Fibroblast of peridontal ligament (primary cell): ENCODE results near the gene ACOXL.
"Not testable (repeated sequence)": the region's sequence is repeated elsewhere in the genome, so short reads cannot be mapped to it uniquely, and the experiment has no call there.

Source experiments
- DNase-seq: peaks from one replicate; pipeline ENCODE4 v3.0.0-alpha.2; 2010; ENCODE audit errors: extremely low read depth

The ACOXL gene

GRCh38 chr2:111061191-111061590 is 328.8 kb downstream of the ACOXL start:
- DNase-seq, result no peak

DNA sequence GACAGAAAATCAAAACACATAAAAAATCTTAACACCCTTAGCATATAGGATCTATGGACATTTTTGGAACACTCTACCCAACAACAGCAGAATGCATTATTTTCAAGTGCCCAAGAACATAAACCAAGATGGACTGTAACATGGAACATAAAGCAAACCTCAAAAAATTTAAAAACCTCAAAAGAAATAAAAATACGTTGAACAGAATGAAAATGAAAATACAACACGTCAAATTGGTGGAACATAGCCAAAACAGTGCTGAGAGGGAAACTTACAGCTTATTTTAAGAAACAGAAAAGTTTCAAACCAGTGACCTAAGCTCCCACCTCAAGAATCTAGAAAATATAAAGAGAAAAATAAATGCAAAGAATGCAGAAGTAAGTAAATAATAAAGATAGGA is 330.0 kb downstream of the ACOXL start:
- DNase-seq, result no peak

DNA sequence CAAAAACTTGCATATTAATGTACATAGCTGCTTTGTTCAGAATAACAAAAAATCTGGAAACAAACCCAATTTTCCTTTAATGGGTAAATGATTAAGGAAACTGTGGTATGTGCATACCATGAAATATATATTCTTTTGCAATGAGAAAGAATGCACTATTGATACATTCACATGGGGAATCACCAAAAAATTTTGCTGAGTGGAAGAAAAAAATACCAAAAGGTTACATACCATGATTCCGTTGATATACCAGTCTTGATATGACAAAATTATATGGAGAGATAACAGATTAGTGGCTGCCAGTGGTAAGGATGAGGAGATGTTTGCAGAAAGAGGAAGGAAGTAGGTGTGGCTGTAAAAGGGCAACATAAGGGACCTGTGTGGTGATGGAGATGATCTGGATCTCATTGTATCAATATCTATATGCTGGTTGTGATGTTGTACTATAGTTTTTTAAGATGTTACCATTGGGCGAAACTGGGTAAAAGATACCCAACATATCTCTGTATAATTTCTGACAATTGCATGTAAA is 333.8 kb downstream of the ACOXL start:
- no peak for DNase-seq

DNA sequence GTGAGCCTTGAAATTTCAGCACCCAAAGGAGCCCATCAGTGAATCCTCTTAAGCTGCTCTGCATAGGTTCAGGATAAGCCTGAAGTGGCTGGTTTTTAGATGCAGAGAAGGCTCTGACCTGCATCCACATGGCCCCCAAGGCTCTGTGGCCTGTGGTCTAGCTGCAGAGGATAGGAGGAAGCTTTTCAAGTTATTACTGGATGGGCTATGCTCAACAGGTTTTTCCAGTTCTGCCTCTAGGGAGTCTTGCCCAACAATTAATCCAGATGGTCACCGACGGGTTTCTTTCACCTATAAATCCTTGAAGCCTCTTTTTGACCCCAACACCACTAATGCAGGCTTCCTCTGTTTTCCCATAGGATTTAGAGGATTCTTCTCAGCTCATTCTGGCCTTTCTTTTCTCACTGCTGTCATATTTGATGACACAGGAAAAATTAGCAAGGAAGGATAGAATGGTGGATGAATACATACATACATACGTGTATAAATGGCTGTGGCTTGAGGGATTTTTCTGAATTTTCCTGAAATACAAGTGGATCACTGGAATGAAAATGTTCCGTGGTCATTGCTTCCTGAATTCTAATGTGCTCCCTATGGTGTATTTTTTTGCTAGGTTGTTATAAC is 336.2 kb downstream of the ACOXL start:
- no peak for DNase-seq

GRCh38 chr2:111069722-111070121 is 337.3 kb downstream of the ACOXL start:
- DNase-seq, result no peak

DNA sequence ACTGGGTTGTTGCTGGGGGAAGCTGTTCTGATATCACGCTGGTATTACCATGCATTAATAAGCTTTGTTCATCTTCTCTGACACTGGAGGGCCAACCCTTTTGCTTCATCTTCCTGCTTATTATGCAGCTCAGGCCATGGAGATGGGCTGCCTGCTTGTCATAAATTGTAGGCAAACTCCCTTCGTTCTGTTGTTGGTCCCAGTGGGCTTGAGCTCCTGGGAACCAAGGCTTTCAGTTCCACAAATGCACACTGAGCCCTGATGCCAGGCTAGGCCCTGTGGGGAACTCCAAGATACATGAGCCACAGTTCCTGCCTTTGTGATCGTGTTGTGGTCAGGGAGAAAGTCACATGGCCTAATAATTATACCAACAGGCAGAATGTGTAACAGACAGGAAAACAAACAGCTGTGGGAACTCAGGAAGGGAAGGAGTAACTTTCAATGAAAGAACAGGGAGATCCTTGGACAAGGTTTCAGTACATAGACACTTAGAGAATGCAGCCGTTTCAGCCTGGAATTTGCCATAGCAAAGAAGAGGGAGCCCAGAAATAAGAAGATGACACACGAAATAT is 339.3 kb downstream of the ACOXL start:
- peak; percentile 55 for DNase-seq

GRCh38 chr2:111072220-111072871 is 340.0 kb downstream of the ACOXL start:
- peak; percentile 84 for DNase-seq

DNA sequence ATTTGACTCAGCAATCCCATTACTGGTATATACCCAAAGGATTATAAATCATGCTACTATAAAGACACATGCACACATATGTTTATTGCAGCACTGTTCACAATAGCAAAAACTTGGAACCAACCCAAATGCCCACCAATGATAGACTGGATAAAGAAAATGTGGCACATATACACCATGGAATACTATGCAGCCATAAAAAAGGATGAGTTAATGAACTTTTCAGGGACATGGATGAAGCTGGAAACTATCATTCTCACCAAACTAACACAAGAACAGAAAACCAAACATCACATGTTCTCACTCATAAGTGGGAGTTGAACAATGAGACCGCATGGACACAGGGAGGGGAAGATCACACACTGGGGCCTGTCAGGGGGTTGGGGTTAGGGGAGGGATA is 350.3 kb downstream of the ACOXL start:
- not testable (repeated sequence) for DNase-seq

GRCh38 chr2:111091811-111092211 is 359.4 kb downstream of the ACOXL start:
- DNase-seq, result no peak

GRCh38 chr2:111094691-111095090 is 362.3 kb downstream of the ACOXL start:
- DNase-seq, result no peak

- DNase-seq, result no peak
Measured at GRCh38 chr2:111095434-111095833, 363.1 kb downstream of the ACOXL start.

DNA sequence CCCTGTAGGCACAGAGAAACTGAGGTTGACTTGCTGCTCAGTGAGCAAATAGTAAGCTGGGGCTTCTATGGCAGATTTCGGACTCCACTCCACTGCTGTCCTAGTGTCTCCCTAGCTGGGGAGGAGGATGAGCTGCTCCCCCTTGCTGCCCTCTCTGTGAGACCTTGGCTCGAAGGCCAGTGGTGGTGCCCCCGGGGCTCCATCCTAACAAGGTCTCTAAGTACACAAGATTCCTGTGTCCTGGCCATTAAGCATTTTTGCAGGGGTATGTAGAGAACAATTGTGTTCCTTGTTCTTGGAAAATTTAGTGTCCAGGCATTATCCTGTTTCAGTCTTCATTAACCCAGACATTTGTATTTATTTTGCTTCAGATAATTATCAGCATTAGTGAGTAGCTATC is 367.0 kb downstream of the ACOXL start:
- DNase-seq, result no peak

- DNase-seq, result no peak
Measured at GRCh38 chr2:111100087-111100764, 367.9 kb downstream of the ACOXL start.

DNA sequence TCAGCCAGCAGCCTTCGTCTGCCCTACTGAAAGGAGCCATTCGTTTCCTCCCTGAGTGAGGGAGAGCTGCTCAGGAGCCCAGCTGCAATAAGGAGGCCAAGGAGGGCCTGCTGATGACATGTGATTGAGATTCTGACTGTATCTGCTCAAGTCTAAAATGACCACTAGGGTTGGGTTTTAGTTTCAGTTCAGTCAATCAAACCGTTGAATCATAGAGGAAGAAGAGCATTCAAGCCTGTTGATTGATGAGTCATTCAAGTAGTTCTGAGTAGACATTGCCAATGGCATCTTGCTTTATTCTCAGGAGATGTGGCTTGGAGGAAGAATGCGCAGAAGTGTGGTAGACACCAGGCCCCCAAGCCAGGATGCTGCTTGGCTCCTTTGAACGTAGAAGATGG is 368.4 kb downstream of the ACOXL start:
- no peak for DNase-seq

DNA sequence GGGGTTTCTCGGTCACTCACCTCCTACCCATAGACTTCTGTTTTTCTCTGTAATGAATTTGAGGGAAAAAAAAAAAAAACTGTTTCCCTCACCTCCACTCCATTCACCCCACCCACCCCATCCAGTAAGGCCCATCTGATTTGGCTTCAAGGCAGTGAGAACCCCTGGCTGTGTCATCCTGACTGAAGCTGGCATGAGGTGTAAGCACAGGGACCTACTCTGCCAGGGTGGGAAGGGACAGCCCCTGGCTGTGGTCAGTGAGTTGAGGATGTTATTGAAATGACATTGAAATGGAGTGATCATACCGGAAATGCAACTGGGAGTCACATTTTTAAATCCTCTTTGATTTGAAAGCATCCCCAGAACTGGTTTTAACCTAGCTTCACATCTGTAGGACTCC is 369.2 kb downstream of the ACOXL start:
- no peak for DNase-seq

DNA sequence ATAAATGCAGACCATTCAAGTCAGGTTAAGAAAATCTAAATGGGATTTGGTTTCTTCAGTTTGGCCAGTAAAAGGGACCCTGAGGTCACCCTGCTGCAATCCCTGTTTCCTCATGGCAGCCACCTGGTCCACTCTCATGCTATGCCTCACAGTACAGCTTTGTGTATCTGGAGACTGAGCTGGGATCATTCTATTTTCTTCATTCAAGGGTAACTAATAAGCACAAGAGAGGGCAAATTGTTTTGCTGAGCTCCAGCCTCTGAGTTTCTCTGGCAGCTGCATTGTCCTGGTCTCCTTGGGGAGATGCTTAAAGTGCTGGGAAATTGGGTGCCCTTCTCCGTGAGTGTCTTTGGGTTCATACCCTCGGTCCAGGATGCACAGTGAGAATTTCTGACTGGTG is 369.8 kb downstream of the ACOXL start:
- DNase-seq, result no peak

- DNase-seq, result no peak
Measured at GRCh38 chr2:111105926-111106325, 373.6 kb downstream of the ACOXL start.

DNA sequence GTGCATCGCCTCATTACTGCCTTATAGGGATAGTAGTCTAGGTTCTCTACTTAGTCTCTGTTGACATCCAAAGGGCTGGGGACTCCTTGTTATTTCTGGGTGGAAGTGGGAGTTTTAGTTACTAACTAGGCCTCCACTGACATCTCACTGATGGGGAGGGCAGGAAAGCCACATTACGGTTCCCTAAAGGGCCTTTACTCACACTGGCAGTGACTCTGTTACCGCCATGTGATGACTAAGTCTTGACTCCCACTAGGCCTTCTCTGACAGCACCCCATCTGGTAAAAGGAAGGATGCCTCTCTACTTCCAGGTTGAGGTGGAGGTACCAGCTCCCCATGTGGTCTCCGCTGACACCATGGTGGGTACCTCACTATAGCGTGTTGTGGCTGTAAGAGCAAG is 374.3 kb downstream of the ACOXL start:
- no peak for DNase-seq

- DNase-seq, result no peak
Measured at GRCh38 chr2:111108745-111109271, 376.4 kb downstream of the ACOXL start.

- no peak for DNase-seq
Measured at GRCh38 chr2:111111101-111111755, 378.9 kb downstream of the ACOXL start.

GRCh38 chr2:111113838-111114237 is 381.5 kb downstream of the ACOXL start:
- no peak for DNase-seq
